ENCODE results near the gene TPM2. TPM values are rescaled to one million over a fixed set of nuclear protein-coding genes. Genes with fewer than 3 reads are reported as not detected.

Gene TPM2
- total RNA-seq, 4 donors from 2014 or later, result 493 to 2,531 (median 633) TPM

- Histone ChIP-seq H3K9me3 (no peaks in the 10 kb centered on the region), H3K36me3 (no peaks in the 10 kb centered on the region), H3K4me3 (peak overlapping the region in 3 of 4 donors; percentile 78 to 91 (median 79)), H3K27me3 (no peaks in the 10 kb centered on the region), H3K4me1 (peaks cover 12 to 57% (median 49%) of the 10 kb centered on the region in 4 donors), H3K27ac (peak overlapping the region; percentile 95 to 99 (median 98))
- intact Hi-C loops (cut with DNase I; ENCODE audit: low total_unique reads) (loop anchor here (5.0 kb wide), 1 partner anchor 68 kb away; no protein-coding TSS in a partner anchor), in situ Hi-C loops (cut with MboI; ENCODE audit: low pct_ligation_motif_present in 1 of 4, low pct_unique_long_range_greater_than_20kb in 1 of 4, low sequenced_read_pairs in 3 of 4) (loop anchor here in 1 of 4 donors (10.0 kb wide), 1 partner anchor 85 kb away; the partner anchor contains the start of genes GBA2 and RGP1)
- WGBS, 2 donors (ENCODE audit: low coverage in 1 of 2), result 57% methylated on average over 3 of the region's 3 CpGs
- no peak for TF ChIP-seq CTCF (IDR thresholded peaks at IDR 0.05)
- no peak for TF ChIP-seq POLR2A (IDR thresholded peaks at IDR 0.05)
- peak; percentile 89 for TF ChIP-seq EP300 (IDR thresholded peaks at IDR 0.05; ENCODE audit: low read depth)
- peak; percentile 37 to 70 (median 53) for TF ChIP-seq POLR2AphosphoS5 (IDR thresholded peaks at IDR 0.05)
- DNase-seq, result no peak
Measured at GRCh38 chr9:35659340-35659739, 30.4 kb downstream of the TPM2 start.

- DNase-seq, result peak; percentile 47
- in situ Hi-C loops (cut with MboI; ENCODE audit: low pct_ligation_motif_present in 1 of 4, low pct_unique_long_range_greater_than_20kb in 1 of 4, low sequenced_read_pairs in 3 of 4) (loop anchor here in 1 of 4 donors (10.0 kb wide), 1 partner anchor 86 kb away; the partner anchor contains the start of genes GBA2 and RGP1), intact Hi-C loops (cut with DNase I; ENCODE audit: low total_unique reads) (loop anchor here (5.0 kb wide), 1 partner anchor 68 kb away; no protein-coding TSS in a partner anchor)
- Histone ChIP-seq H3K4me3 (peak overlapping the region; percentile 78 to 94 (median 85)), H3K9me3 (no peaks in the 10 kb centered on the region), H3K4me1 (peaks cover 12 to 53% (median 44%) of the 10 kb centered on the region in 4 donors), H3K36me3 (no peaks in the 10 kb centered on the region), H3K27ac (peak overlapping the region; percentile 95 to 99 (median 98)), H3K27me3 (no peaks in the 10 kb centered on the region)
- WGBS, 2 donors (ENCODE audit: low coverage in 1 of 2), result 0% methylated on average over 1 to 2 of the region's 2 CpGs
- TF ChIP-seq POLR2AphosphoS5 (IDR thresholded peaks at IDR 0.05) (no peak), CTCF (IDR thresholded peaks at IDR 0.05) (no peak), POLR2A (IDR thresholded peaks at IDR 0.05) (no peak), EP300 (IDR thresholded peaks at IDR 0.05; ENCODE audit: low read depth) (no peak)
Measured at GRCh38 chr9:35658968-35659220, 30.8 kb downstream of the TPM2 start.

GRCh38 chr9:35658137-35658967 is 31.4 kb downstream of the TPM2 start, which contains the start of gene CCDC107:
Gene CCDC107 (plus strand): TSS chr9:35658292. CDS start chr9:35658380, 88 bp downstream.
- WGBS, 2 donors (ENCODE audit: low coverage in 1 of 2), result 0% methylated on average over 1 to 38 of the region's 67 CpGs
- intact Hi-C loops (cut with DNase I; ENCODE audit: low total_unique reads), result loop anchor here (5.0 kb wide), 1 partner anchor 69 kb away; no protein-coding TSS in a partner anchor

More at GRCh38 chr9:35658137-35658967, 31.4 kb downstream of the TPM2 start, which contains the start of gene CCDC107:
- DNase-seq, result peak; percentile 88
- no peaks in the 10 kb centered on the region for H3K36me3 ChIP-seq
- H3K4me1 ChIP-seq, result peaks cover 12 to 50% (median 41%) of the 10 kb centered on the region in 4 donors
- peak; percentile 89 for TF ChIP-seq POLR2A (IDR thresholded peaks at IDR 0.05)
- TF ChIP-seq CTCF (IDR thresholded peaks at IDR 0.05), result peak; percentile 49 to 77 (median 62)
- TF ChIP-seq EP300 (IDR thresholded peaks at IDR 0.05; ENCODE audit: low read depth), result no peak
- TF ChIP-seq POLR2AphosphoS5 (IDR thresholded peaks at IDR 0.05), result peak; percentile 88 to 94 (median 90)
- H3K27me3 ChIP-seq, result no peaks in the 10 kb centered on the region
- H3K9me3 ChIP-seq, result no peaks in the 10 kb centered on the region
- peak within 1 kb of the TSS; percentile 95 to 99 (median 98) for H3K27ac ChIP-seq
- peak within 1 kb of the TSS; percentile 78 to 94 (median 85) for H3K4me3 ChIP-seq
- in situ Hi-C loops (cut with MboI; ENCODE audit: low pct_ligation_motif_present in 1 of 4, low pct_unique_long_range_greater_than_20kb in 1 of 4, low sequenced_read_pairs in 3 of 4), result loop anchor here in 1 of 4 donors (10.0 kb wide), 1 partner anchor 86 kb away; the partner anchor contains the start of genes GBA2 and RGP1
